Mesothelial cell of epicardium (in vitro differentiated cells): Measurements from ENCODE around the gene GALNT9. TPM values are rescaled to one million over a fixed set of nuclear protein-coding genes. Genes with fewer than 3 reads are reported as not detected.

Source experiments
- DNase-seq, 2 experiments: peaks; one replicate each; pipeline ENCODE4 v3.0.0; 2021; ENCODE audit warnings: low spot score in 2 of 2; ENCODE audit not compliant: unreplicated experiment in 2 of 2
- H3K27ac Mint-ChIP-seq: 2 replicates; pipeline ENCODE4 v1.8.0; 2021; ENCODE audit warnings: mixed read lengths
- H3K27me3 Mint-ChIP-seq: 2 replicates; pipeline ENCODE4 v1.8.0; 2021; ENCODE audit warnings: low read depth, mixed read lengths
- H3K36me3 Mint-ChIP-seq: 2 replicates; pipeline ENCODE4 v1.8.0; 2021; ENCODE audit warnings: mixed read lengths
- H3K4me1 Mint-ChIP-seq: 2 replicates; pipeline ENCODE4 v1.8.0; 2021; ENCODE audit warnings: mixed read lengths
- H3K4me3 Mint-ChIP-seq: 2 replicates; pipeline ENCODE4 v1.8.0; 2021; ENCODE audit warnings: mild to moderate bottlenecking, moderate library complexity, mixed read lengths
- H3K9me3 Mint-ChIP-seq: 2 replicates; pipeline ENCODE4 v1.8.0; 2021; ENCODE audit warnings: mixed read lengths
- total RNA-seq: library from RNA; stranded (reverse); gene quantifications from 3 replicates; pipeline ENCODE4 v1.2.1, GENCODE V29; 2021
- TF ChIP-seq, protein P1 (sequence below): fragments of 200-600 bp; sonication (generic); IDR thresholded peaks from one replicate; pipeline ENCODE4 v1.5.0; 2021; ENCODE audit warnings: antibody characterized with exemption; ENCODE audit not compliant: unreplicated experiment

GALNT9 gene
- total RNA-seq, 1 donor from 2014 or later = 4.8 TPM

DNA sequence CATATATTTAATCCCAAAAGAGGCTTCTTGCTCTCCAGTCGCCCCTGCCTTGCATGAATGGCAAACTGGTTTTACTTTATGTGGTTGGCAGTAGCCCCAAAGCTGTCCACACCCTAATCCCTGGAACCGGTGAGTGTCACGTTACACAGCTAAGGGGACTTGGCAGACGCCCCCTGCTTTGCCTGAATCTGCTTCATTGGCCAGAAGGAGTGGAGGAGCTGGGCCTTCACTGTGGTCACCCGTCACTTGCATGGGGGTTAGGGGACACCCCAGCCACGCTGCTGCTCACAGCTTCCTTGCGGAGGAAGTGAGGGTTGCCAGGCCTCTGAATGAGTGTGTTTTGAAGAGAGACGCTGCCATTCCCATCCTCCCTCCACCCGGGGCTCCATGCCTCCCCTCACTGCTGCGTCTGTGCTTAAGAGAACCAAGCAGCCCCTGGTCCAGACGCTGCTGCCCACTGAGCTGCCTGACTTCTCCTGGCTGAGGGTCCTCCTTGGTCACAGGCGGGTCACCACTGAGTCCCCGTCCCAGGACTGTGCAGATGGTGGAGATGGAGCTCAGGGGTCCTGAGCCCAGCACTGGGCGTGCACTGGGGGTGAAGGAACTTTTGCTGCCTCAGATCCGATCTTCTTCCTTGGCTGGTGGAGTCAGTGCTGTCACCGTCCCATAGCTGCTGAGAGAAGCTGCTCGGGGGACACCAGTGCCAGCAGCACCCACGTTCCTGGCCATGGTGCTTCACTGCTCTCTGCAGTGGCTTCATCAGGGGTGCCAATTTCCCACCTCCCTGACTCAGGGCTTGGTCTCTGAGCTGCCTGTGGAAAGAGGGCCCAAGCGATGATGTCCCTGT lies 39.8 kb downstream of the GALNT9 start:
- H3K9me3 Mint-ChIP-seq = no peaks in the 10 kb centered on the region
- H3K27ac Mint-ChIP-seq = no peak overlapping the region
- no peak for DNase-seq
- peaks cover 75% of the 10 kb centered on the region for H3K27me3 Mint-ChIP-seq
- no peaks in the 10 kb centered on the region for H3K36me3 Mint-ChIP-seq
- H3K4me1 Mint-ChIP-seq = peaks cover 15% of the 10 kb centered on the region
- H3K4me3 Mint-ChIP-seq = no peak overlapping the region
- TF ChIP-seq, protein P1, sequence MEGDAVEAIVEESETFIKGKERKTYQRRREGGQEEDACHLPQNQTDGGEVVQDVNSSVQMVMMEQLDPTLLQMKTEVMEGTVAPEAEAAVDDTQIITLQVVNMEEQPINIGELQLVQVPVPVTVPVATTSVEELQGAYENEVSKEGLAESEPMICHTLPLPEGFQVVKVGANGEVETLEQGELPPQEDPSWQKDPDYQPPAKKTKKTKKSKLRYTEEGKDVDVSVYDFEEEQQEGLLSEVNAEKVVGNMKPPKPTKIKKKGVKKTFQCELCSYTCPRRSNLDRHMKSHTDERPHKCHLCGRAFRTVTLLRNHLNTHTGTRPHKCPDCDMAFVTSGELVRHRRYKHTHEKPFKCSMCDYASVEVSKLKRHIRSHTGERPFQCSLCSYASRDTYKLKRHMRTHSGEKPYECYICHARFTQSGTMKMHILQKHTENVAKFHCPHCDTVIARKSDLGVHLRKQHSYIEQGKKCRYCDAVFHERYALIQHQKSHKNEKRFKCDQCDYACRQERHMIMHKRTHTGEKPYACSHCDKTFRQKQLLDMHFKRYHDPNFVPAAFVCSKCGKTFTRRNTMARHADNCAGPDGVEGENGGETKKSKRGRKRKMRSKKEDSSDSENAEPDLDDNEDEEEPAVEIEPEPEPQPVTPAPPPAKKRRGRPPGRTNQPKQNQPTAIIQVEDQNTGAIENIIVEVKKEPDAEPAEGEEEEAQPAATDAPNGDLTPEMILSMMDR = no peak

DNA sequence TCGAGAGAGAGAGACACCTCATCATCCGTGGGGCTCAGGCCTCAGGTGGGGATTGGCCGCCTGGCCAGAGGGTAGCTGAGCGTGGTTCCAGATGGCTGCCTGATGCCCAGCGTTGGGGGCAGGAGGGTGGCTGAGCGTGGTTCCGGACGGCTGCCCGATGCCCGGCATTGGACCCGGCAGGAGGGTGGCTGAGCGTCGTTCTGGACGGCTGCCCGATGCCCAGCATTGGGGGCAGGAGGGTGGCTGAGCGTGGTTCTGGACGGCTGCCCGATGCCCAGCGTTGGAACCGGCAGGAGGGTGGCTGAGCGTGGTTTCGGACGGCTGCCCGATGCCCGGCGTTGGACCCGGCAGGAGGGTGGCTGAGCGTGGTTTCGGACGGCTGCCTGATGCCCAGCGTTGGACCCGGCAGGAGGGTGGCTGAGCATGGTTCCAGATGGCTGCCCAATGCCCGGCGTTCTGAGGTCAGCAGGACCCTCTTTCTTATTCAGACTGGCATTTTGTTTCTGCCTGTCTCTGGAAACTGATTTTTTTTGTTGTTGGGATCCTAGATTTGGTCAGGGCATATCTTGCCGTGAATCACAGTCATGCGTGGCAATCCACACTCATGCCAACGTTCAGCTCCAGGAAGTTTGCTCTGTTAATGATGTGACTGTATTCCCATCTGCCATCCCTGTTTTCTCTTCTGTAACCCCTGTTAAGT lies 40.7 kb downstream of the GALNT9 start:
- Mint-ChIP-seq H3K9me3 (no peaks in the 10 kb centered on the region), H3K4me3 (no peak overlapping the region), H3K4me1 (peaks cover 15% of the 10 kb centered on the region), H3K36me3 (no peaks in the 10 kb centered on the region), H3K27ac (no peak overlapping the region), H3K27me3 (peaks cover 74% of the 10 kb centered on the region)
- TF ChIP-seq, protein P1 = no peak
- DNase-seq = no peak

DNA sequence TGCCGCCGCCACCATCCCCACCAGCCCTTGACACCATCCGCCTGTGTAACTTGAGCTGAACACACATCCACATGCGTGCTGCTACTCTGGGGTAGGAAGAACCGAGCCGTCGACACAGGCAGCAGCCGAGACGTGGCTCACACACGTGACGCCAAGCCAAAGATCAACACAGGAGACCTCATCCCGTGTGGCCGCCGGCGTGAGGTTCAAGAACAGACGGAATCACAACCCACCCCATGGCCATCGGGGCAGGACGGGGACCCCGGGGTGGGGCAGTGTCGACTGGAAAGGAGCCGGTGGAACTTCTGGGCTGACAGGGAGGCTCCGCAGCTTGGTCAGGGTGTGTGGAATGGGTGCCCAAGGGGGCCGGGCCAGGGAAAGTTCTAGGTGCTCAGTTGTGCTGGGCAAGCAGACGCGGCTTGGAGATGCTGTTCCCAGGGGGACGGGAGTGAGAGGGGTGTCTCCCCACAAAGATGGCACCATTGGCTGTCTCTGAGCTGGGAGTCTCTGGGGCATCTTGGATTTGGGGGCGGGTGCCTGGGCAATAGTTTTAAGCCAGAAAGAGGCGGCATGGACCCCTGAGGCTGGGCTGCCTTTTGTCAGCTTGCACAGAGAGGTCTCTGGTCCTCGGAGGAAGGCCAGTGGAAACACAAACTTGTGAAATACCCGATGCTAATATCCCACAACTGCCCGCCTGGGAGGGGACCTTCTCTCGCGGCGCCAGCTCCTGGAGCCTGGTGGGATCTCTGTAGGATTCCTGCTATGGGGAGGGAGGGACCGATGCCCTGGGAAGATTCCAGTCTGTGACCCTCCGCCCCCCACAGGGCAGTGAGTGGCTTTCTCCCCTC lies 41.8 kb downstream of the GALNT9 start:
- TF ChIP-seq, protein P1 = no peak
- Mint-ChIP-seq H3K4me3 (no peak overlapping the region), H3K36me3 (no peaks in the 10 kb centered on the region), H3K27me3 (peaks cover 72% of the 10 kb centered on the region), H3K27ac (no peak overlapping the region), H3K4me1 (peaks cover 15% of the 10 kb centered on the region), H3K9me3 (no peaks in the 10 kb centered on the region)
- no peak for DNase-seq

DNA sequence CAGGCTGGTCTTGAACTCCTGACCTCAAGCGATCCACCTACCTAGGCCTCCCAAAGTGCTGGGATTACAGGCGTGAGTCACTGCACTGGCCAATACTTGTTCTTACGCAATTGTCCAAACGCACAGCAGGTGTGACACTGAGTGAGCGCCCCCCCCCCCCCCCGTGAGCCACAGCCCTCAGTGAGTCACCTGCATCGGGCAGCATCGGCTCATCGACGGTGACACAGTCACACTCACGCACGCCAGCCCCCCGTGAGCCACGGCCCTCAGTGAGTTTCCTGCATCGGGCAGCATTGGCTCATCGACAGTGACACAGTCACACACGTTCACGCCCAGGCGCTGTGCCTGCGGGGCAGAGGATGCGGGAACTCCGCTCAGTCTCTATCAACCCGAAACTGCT lies 42.5 kb downstream of the GALNT9 start:
- Mint-ChIP-seq H3K27ac (no peak overlapping the region), H3K9me3 (no peaks in the 10 kb centered on the region), H3K4me1 (peaks cover 15% of the 10 kb centered on the region), H3K36me3 (no peaks in the 10 kb centered on the region), H3K4me3 (no peak overlapping the region), H3K27me3 (peaks cover 67% of the 10 kb centered on the region)
- no peak for DNase-seq
- TF ChIP-seq, protein P1 = no peak

DNA sequence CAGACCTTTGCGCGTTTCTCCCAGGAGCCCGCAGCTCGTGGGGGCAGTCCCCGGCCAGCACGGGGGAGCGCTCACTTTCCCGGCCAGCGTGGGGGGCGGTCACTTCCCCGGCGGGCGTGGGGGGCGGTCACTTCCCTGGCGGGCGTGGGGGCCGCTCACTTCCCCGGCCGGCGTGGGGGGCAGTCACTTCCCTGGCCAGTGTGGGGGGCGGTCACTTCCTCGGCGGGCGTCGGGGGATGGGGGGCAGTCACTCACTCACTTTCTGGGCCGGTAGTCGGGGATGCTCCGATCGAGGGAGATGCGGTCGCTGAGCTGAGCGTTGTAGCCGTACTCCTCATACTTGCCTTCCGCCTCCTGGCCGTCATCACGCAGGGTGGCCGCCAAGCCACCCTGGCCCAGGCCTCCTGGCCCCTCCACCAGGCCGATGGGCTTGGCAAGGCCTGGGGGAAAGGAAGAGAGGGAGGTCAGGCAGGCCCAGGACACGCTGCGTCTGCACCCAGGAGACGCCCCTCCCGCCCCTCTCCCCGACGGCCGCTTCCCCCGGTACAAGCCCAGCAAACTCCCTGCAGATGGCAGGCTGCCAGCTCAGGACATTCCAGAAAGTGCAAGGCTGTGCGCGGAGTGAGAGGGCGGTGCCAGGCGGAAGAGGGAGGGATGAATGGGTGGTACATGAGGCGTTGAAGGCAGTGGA lies 43.3 kb downstream of the GALNT9 start:
- TF ChIP-seq, protein P1 = no peak
- Mint-ChIP-seq H3K9me3 (no peaks in the 10 kb centered on the region), H3K27me3 (peaks cover 71% of the 10 kb centered on the region), H3K4me1 (peaks cover 15% of the 10 kb centered on the region), H3K36me3 (no peaks in the 10 kb centered on the region), H3K4me3 (peak overlapping the region; percentile 40), H3K27ac (no peak overlapping the region)
- DNase-seq = peak; percentile 88 to 93
